ENCODE measurements around the gene ELOVL7.

- TF ChIP-seq, protein P1, sequence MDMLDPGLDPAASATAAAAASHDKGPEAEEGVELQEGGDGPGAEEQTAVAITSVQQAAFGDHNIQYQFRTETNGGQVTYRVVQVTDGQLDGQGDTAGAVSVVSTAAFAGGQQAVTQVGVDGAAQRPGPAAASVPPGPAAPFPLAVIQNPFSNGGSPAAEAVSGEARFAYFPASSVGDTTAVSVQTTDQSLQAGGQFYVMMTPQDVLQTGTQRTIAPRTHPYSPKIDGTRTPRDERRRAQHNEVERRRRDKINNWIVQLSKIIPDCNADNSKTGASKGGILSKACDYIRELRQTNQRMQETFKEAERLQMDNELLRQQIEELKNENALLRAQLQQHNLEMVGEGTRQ (IDR thresholded peaks at IDR 0.05; ENCODE audit: low read length) = no peak
- no peak for TF ChIP-seq EZH2 (IDR thresholded peaks at IDR 0.05; ENCODE audit: low read depth, low read length, severe bottlenecking)
- no peak for TF ChIP-seq POLR2AphosphoS5 (IDR thresholded peaks at IDR 0.05; ENCODE audit: low read depth, low read length)
- TF ChIP-seq RFX5 (IDR thresholded peaks at IDR 0.05; ENCODE audit: borderline replicate concordance, low read depth, low read length) = no peak
- TF ChIP-seq, protein P2, sequence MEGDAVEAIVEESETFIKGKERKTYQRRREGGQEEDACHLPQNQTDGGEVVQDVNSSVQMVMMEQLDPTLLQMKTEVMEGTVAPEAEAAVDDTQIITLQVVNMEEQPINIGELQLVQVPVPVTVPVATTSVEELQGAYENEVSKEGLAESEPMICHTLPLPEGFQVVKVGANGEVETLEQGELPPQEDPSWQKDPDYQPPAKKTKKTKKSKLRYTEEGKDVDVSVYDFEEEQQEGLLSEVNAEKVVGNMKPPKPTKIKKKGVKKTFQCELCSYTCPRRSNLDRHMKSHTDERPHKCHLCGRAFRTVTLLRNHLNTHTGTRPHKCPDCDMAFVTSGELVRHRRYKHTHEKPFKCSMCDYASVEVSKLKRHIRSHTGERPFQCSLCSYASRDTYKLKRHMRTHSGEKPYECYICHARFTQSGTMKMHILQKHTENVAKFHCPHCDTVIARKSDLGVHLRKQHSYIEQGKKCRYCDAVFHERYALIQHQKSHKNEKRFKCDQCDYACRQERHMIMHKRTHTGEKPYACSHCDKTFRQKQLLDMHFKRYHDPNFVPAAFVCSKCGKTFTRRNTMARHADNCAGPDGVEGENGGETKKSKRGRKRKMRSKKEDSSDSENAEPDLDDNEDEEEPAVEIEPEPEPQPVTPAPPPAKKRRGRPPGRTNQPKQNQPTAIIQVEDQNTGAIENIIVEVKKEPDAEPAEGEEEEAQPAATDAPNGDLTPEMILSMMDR (IDR thresholded peaks at IDR 0.05; ENCODE audit: control extremely low read depth in 1 of 3, insufficient read depth in 1 of 3, low read depth in 1 of 3, low read length in 3 of 3) = no peak
- TF ChIP-seq POLR2A (IDR thresholded peaks at IDR 0.05; ENCODE audit: control extremely low read depth in 1 of 2, low read depth in 2 of 2, low read length in 2 of 2) = no peak
- TF ChIP-seq RAD21 (IDR thresholded peaks at IDR 0.05 in 1 of 2, conservative IDR thresholded peaks at IDR 0.05 in 1 of 2; ENCODE audit: low read depth in 2 of 2, low read length in 2 of 2) = no peak
- TF ChIP-seq, protein P3, sequence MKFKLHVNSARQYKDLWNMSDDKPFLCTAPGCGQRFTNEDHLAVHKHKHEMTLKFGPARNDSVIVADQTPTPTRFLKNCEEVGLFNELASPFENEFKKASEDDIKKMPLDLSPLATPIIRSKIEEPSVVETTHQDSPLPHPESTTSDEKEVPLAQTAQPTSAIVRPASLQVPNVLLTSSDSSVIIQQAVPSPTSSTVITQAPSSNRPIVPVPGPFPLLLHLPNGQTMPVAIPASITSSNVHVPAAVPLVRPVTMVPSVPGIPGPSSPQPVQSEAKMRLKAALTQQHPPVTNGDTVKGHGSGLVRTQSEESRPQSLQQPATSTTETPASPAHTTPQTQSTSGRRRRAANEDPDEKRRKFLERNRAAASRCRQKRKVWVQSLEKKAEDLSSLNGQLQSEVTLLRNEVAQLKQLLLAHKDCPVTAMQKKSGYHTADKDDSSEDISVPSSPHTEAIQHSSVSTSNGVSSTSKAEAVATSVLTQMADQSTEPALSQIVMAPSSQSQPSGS (IDR thresholded peaks at IDR 0.05; ENCODE audit: low read length) = no peak
- no peak for TF ChIP-seq TAF1 (IDR thresholded peaks at IDR 0.05; ENCODE audit: low read depth, low read length)
Measured at GRCh38 chr5:60797482-60798153, 46.5 kb downstream of the ELOVL7 start.
